ENCODE data around the gene PARP12. TPM values are rescaled to one million over a fixed set of nuclear protein-coding genes. Genes with fewer than 3 reads are reported as not detected.

Gene PARP12
- total RNA-seq, 6 experiments from 2014 or later = 6.3 to 14.0 (median 11.8) TPM

DNA sequence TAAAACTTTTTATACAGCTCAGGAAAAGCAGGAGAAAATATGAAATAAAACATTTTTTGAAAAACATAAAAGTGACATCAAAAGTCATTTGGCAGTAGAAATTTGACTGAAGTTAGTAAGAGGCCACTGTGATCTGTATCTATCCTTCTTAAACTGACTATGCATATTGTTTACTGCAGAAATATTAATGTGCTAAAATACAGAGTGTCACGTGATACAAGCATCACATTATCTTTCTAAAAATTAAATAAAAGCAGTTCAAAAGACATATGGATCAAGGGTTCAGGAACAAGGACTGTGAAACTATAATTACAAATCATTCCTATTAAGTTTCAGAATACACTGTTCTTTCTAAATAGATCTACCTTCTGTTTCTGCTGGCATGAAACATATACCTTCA lies 33.7 kb downstream of the PARP12 start:
- TF ChIP-seq, protein P1, sequence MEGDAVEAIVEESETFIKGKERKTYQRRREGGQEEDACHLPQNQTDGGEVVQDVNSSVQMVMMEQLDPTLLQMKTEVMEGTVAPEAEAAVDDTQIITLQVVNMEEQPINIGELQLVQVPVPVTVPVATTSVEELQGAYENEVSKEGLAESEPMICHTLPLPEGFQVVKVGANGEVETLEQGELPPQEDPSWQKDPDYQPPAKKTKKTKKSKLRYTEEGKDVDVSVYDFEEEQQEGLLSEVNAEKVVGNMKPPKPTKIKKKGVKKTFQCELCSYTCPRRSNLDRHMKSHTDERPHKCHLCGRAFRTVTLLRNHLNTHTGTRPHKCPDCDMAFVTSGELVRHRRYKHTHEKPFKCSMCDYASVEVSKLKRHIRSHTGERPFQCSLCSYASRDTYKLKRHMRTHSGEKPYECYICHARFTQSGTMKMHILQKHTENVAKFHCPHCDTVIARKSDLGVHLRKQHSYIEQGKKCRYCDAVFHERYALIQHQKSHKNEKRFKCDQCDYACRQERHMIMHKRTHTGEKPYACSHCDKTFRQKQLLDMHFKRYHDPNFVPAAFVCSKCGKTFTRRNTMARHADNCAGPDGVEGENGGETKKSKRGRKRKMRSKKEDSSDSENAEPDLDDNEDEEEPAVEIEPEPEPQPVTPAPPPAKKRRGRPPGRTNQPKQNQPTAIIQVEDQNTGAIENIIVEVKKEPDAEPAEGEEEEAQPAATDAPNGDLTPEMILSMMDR (IDR thresholded peaks at IDR 0.05) = no peak
- Mint-ChIP-seq H3K27ac (no peak overlapping the region), H3K36me3 (ENCODE audit: low read depth) (peaks cover 7% of the 10 kb centered on the region), H3K4me3 (no peak overlapping the region), H3K4me1 (ENCODE audit: low read depth) (peaks cover 29% of the 10 kb centered on the region), H3K9me3 (no peaks in the 10 kb centered on the region), H3K27me3 (ENCODE audit: insufficient read depth) (no peaks in the 10 kb centered on the region; the same call in 1 of the 2 replicates)
- no peak for DNase-seq

DNA sequence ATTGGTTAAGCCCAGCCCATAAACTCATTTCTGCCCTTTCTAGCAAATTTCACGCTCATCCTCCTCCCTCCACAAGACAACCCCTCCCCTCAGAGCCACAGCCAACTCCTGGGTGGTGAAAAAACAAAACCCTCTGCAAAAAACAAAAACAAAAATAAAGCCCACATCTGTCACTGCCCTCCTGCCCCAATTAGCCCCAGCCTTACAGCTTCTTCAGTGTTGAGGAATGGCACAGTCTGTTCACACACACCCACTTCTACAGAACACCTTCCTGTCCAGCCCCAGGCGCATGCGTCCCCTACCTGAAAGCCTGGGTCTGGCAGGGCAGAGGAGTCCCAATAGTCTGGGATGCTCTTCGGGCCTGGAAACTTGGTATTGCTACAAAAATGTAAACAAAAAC lies 34.4 kb downstream of the PARP12 start:
- Mint-ChIP-seq H3K27me3 (ENCODE audit: insufficient read depth) (no peaks in the 10 kb centered on the region; the same call in 1 of the 2 replicates), H3K9me3 (no peaks in the 10 kb centered on the region), H3K27ac (no peak overlapping the region), H3K36me3 (ENCODE audit: low read depth) (peaks cover 9% of the 10 kb centered on the region), H3K4me1 (ENCODE audit: low read depth) (peaks cover 21% of the 10 kb centered on the region), H3K4me3 (no peak overlapping the region)
- DNase-seq = no peak
- TF ChIP-seq, protein P1 (IDR thresholded peaks at IDR 0.05) = no peak

DNA sequence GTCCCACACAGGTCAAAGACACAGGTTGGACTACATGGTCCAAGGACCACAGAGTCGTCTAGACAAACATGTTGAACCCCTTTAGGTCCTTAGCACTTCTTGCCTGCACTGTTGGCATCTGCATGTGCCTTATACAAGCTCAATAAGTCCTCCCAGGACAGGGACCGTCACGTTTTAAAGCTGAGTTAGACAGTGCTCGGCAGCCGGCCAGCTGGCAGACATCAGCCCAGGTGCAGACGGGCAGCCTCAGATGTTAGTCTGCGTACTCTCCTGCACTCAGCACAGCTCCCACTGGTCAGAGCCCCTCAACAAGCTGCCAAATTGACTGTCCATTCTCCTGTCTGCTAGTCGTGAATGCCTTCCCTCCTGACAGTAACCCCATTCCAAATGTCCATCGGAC lies 34.9 kb downstream of the PARP12 start:
- no peak for DNase-seq
- H3K36me3 Mint-ChIP-seq (ENCODE audit: low read depth) = peaks cover 9% of the 10 kb centered on the region
- H3K9me3 Mint-ChIP-seq = no peaks in the 10 kb centered on the region
- TF ChIP-seq, protein P1 (IDR thresholded peaks at IDR 0.05) = no peak
- H3K4me1 Mint-ChIP-seq (ENCODE audit: low read depth) = peaks cover 18% of the 10 kb centered on the region
- H3K4me3 Mint-ChIP-seq = no peak overlapping the region
- H3K27ac Mint-ChIP-seq = no peak overlapping the region
- no peaks in the 10 kb centered on the region; the same call in 1 of the 2 replicates for H3K27me3 Mint-ChIP-seq (ENCODE audit: insufficient read depth)

DNA sequence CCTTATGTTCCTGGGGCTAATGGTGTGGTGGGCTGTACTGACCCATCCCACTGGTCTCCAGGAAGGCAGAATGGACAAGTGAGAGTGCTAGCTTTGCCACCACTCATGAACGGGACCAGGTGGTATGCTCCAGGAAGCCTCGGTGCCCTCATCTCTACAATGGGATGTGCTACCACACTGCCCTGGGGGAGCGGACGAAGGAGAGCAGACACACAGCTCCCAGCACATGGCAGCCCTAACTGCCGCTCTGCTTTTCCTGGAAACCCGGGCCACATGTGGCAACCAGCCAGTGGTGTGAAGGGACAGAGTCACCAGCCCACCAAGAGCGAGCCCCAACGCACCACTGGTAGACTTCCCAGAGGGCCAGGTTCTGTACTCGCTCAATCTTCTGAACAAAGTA lies 35.8 kb downstream of the PARP12 start:
- TF ChIP-seq, protein P1 (IDR thresholded peaks at IDR 0.05) = no peak
- DNase-seq = no peak
- H3K4me3 Mint-ChIP-seq = no peak overlapping the region
- H3K27me3 Mint-ChIP-seq (ENCODE audit: insufficient read depth) = no peaks in the 10 kb centered on the region; the same call in 1 of the 2 replicates
- H3K9me3 Mint-ChIP-seq = no peaks in the 10 kb centered on the region
- peaks cover 16% of the 10 kb centered on the region for H3K4me1 Mint-ChIP-seq (ENCODE audit: low read depth)
- no peak overlapping the region for H3K27ac Mint-ChIP-seq
- peaks cover 9% of the 10 kb centered on the region for H3K36me3 Mint-ChIP-seq (ENCODE audit: low read depth)

DNA sequence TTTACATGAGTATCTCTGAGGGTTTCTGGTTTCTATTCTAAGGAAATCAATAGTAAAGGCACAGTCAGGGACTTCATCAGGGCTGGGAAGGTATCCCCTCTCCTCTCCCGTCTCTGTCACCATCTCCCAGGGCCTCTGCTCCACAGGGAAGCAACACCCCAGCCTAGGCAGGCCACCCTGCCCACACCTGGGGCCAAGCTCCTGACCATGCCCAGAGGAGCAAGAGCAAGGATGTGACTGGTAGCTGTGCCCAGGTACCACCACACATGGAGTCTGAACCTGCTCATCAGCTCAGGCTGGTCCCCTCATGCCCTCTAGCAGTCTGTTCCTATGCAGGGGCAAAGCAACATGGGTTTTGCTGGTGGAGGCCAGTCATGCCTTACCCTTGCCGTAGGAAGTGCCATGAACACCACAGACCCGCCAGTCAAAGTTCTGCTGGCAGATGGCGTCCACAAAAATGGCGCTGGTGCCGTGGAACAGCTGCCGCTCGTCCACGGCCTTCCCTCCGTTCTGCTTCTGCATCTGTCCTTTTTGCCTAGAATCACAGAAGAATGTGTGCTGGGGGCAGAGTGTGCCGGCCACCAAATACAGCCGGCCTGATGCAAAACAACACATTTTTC lies 36.8 kb downstream of the PARP12 start:
- H3K4me3 Mint-ChIP-seq = no peak overlapping the region

More for the DNA sequence above, 36.8 kb downstream of the PARP12 start:
- DNase-seq = no peak
- Mint-ChIP-seq H3K27me3 (ENCODE audit: insufficient read depth) (no peaks in the 10 kb centered on the region; the same call in 1 of the 2 replicates), H3K27ac (no peak overlapping the region), H3K9me3 (no peaks in the 10 kb centered on the region), H3K4me1 (ENCODE audit: low read depth) (peaks cover 8% of the 10 kb centered on the region), H3K36me3 (ENCODE audit: low read depth) (peaks cover 6% of the 10 kb centered on the region)
- TF ChIP-seq, protein P1 (IDR thresholded peaks at IDR 0.05) = no peak

Data from HFFc6 (cell line).